ENCODE data around the gene PEX16. TPM values are rescaled to one million over a fixed set of nuclear protein-coding genes. Genes with fewer than 3 reads are reported as not detected.

PEX16 gene
- total RNA-seq, 1 donor from 2014 or later: 22.7 TPM

- intact Hi-C loops (cut with DNase I): no loop called here
- no peaks in the 10 kb centered on the region for H3K9me3 ChIP-seq
- TF ChIP-seq, protein P1, sequence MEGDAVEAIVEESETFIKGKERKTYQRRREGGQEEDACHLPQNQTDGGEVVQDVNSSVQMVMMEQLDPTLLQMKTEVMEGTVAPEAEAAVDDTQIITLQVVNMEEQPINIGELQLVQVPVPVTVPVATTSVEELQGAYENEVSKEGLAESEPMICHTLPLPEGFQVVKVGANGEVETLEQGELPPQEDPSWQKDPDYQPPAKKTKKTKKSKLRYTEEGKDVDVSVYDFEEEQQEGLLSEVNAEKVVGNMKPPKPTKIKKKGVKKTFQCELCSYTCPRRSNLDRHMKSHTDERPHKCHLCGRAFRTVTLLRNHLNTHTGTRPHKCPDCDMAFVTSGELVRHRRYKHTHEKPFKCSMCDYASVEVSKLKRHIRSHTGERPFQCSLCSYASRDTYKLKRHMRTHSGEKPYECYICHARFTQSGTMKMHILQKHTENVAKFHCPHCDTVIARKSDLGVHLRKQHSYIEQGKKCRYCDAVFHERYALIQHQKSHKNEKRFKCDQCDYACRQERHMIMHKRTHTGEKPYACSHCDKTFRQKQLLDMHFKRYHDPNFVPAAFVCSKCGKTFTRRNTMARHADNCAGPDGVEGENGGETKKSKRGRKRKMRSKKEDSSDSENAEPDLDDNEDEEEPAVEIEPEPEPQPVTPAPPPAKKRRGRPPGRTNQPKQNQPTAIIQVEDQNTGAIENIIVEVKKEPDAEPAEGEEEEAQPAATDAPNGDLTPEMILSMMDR (IDR thresholded peaks at IDR 0.05): no peak
- H3K27me3 ChIP-seq (ENCODE audit: low read depth): no peaks in the 10 kb centered on the region
- no peak for DNase-seq
- no peak overlapping the region for H3K27ac ChIP-seq
- peaks cover 18% of the 10 kb centered on the region for H3K4me1 ChIP-seq
- ATAC-seq: no peak
- no peak overlapping the region for H3K4me3 ChIP-seq
- peaks cover 53% of the 10 kb centered on the region for H3K36me3 ChIP-seq
Observed at GRCh38 chr11:45931739-45932138, 14.1 kb upstream of the PEX16 start.

GRCh38 chr11:45930951-45931570 is 13.4 kb upstream of the PEX16 start:
- Histone ChIP-seq H3K4me1 (peaks cover 18% of the 10 kb centered on the region), H3K4me3 (no peak overlapping the region), H3K27ac (no peak overlapping the region), H3K27me3 (ENCODE audit: low read depth) (peaks cover under 1% of the 10 kb centered on the region), H3K9me3 (no peaks in the 10 kb centered on the region), H3K36me3 (peaks cover 46% of the 10 kb centered on the region)
- TF ChIP-seq, protein P1 (IDR thresholded peaks at IDR 0.05): no peak
- DNase-seq (no peak), ATAC-seq (no peak)
- intact Hi-C loops (cut with DNase I): no loop called here

GRCh38 chr11:45930031-45930794 is 12.5 kb upstream of the PEX16 start:
- H3K4me1 ChIP-seq: peaks cover 18% of the 10 kb centered on the region
- H3K27me3 ChIP-seq (ENCODE audit: low read depth): peaks cover 5% of the 10 kb centered on the region
- intact Hi-C loops (cut with DNase I): no loop called here
- H3K9me3 ChIP-seq: no peaks in the 10 kb centered on the region
- H3K4me3 ChIP-seq: no peak overlapping the region
- H3K36me3 ChIP-seq: peaks cover 38% of the 10 kb centered on the region
- ATAC-seq (peak; percentile 45 to 48), DNase-seq (peak; percentile 74)
- TF ChIP-seq, protein P1 (IDR thresholded peaks at IDR 0.05): no peak
- H3K27ac ChIP-seq: peak overlapping the region; percentile 41

DNA sequence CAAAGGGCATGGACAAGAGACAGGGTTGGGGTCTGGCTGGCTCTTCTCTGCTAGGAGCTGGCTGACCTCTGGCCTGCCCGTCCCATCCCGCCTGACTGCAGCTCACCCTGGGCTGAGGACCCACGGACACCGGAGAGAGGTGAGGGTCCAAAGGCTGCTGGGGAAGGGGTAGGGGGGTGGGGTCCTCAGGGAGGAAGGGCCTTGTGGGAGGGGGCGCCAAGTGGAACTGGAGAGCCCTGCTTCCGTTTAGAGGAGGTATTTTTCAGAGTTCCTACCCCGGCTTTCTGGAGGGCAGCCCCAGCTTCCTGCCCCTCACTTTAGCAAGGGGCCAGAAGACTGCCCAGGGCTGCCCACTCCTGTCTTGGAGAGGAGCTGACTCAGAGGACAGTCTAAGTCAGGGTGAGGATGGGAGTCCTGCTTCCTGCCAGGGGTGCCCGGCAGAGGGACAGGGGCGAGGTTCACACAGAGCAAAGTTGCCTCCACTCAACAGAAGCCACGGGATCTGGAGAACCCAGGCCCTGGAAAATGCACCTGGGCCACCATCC is 11.9 kb upstream of the PEX16 start:
- H3K4me1 ChIP-seq: peaks cover 18% of the 10 kb centered on the region
- intact Hi-C loops (cut with DNase I): no loop called here
- H3K27ac ChIP-seq: peak overlapping the region; percentile 41
- peaks cover 31% of the 10 kb centered on the region for H3K36me3 ChIP-seq
- no peak overlapping the region for H3K4me3 ChIP-seq
- H3K27me3 ChIP-seq (ENCODE audit: low read depth): peaks cover 5% of the 10 kb centered on the region
- ATAC-seq (peak; percentile 18 to 20), DNase-seq (no peak)
- no peaks in the 10 kb centered on the region for H3K9me3 ChIP-seq
- TF ChIP-seq, protein P1 (IDR thresholded peaks at IDR 0.05): no peak

- TF ChIP-seq, protein P1 (IDR thresholded peaks at IDR 0.05): no peak
- Histone ChIP-seq H3K9me3 (no peaks in the 10 kb centered on the region), H3K36me3 (peaks cover 22% of the 10 kb centered on the region), H3K27me3 (ENCODE audit: low read depth) (peaks cover 5% of the 10 kb centered on the region), H3K27ac (no peak overlapping the region), H3K4me3 (no peak overlapping the region), H3K4me1 (peaks cover 18% of the 10 kb centered on the region)
- intact Hi-C loops (cut with DNase I): no loop called here
- no peak for DNase-seq
- no peak for ATAC-seq
Observed at GRCh38 chr11:45928535-45929215, 11.0 kb upstream of the PEX16 start.

All from lower lobe of right lung (tissue), 2 donors.